Measurements from ENCODE around the gene HASPIN.

Gene HASPIN

DNA sequence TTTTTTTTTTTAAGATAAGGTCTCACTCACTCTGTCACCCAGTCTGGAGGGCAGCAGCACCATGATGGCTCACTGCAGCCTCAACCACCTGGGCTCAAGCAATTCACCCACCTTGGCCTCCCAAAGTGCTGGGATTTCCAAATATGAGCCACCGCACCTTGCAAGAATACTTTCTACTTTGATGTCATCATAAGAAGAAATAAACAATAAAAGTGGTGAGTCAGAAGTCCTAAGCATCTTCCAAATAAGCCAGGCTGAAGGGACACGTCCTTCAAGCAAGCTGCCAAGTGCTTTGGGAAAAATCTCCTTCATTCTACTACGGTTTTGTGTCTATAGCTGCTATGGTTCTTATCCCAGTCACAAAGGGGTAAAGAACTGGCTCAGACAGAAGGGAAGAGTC, 20.3 kb downstream of the HASPIN start:
- Histone ChIP-seq H3K36me3 (ENCODE audit: insufficient read depth, low read length) (no peaks in the 10 kb centered on the region), H2AFZ (ENCODE audit: low read depth, low read length) (no peak overlapping the region), H3K4me1 (ENCODE audit: insufficient read depth, low read length) (peaks cover 33% of the 10 kb centered on the region), H3K27me3 (ENCODE audit: insufficient read depth, low read length, poor library complexity) (no peaks in the 10 kb centered on the region), H4K20me1 (ENCODE audit: insufficient read depth, low read length) (no peaks in the 10 kb centered on the region), H3K4me2 (ENCODE audit: insufficient read depth, low read length) (no peak overlapping the region), H3K4me3 (ENCODE audit: low read depth in 1 of 2, low read length in 2 of 2) (no peak overlapping the region), H3K79me2 (ENCODE audit: insufficient read depth, low read length) (no peaks in the 10 kb centered on the region), H3K9me3 (ENCODE audit: insufficient read depth, low read length, severe bottlenecking) (no peaks in the 10 kb centered on the region), H3K9ac (ENCODE audit: low read depth, low read length) (no peak overlapping the region), H3K27ac (ENCODE audit: low read length) (no peak overlapping the region)
- no peak for DNase-seq
- no peak for ATAC-seq (ENCODE audit: insufficient read depth, low read depth)
- TF ChIP-seq, protein P1, sequence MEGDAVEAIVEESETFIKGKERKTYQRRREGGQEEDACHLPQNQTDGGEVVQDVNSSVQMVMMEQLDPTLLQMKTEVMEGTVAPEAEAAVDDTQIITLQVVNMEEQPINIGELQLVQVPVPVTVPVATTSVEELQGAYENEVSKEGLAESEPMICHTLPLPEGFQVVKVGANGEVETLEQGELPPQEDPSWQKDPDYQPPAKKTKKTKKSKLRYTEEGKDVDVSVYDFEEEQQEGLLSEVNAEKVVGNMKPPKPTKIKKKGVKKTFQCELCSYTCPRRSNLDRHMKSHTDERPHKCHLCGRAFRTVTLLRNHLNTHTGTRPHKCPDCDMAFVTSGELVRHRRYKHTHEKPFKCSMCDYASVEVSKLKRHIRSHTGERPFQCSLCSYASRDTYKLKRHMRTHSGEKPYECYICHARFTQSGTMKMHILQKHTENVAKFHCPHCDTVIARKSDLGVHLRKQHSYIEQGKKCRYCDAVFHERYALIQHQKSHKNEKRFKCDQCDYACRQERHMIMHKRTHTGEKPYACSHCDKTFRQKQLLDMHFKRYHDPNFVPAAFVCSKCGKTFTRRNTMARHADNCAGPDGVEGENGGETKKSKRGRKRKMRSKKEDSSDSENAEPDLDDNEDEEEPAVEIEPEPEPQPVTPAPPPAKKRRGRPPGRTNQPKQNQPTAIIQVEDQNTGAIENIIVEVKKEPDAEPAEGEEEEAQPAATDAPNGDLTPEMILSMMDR (IDR thresholded peaks at IDR 0.05; ENCODE audit: borderline replicate concordance, extremely low read depth, low read length, poor library complexity, severe bottlenecking): no peak
- TF ChIP-seq EZH2 (IDR thresholded peaks at IDR 0.05; ENCODE audit: borderline replicate concordance, low read depth, low read length, severe bottlenecking): no peak

DNA sequence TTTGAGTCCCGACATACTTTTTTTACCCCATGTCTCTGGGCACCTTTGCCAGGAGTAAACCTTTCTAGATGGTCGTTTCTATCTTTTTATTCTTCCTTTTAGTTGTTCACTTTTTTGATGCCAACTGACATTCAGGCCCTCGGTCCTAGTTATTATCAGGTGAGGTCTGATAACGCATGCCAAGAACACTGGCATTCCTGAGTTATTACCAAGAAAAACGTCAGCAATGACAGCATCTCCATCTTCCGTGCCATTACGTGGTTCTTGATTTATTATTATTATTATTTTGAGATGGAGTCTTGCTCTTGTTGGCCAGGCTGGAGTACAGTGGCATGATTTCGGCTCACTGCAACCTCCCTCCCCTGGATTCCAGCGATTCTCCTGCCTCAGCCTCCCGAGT, 21.4 kb downstream of the HASPIN start:
- TF ChIP-seq, protein P1 (IDR thresholded peaks at IDR 0.05; ENCODE audit: borderline replicate concordance, extremely low read depth, low read length, poor library complexity, severe bottlenecking): no peak
- TF ChIP-seq EZH2 (IDR thresholded peaks at IDR 0.05; ENCODE audit: borderline replicate concordance, low read depth, low read length, severe bottlenecking): no peak

DNA sequence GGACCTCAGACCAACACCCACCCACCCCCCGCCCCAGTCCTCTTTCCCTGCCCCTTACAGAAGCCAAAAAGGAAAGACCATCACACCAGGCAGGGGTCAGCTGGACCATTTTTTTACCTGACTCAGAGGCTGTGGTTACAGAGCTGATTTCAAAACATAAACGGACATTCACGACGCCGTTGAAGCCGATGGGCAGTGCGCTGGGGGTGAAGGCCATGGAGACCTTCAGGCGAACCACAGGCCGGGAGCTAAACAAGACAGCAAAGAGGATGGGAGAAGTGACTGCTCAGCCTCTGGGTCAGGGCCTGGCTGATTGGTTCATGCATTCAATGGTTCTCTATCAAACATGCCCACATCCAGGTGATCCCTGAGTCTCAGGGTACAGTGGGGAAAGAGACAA, 24.1 kb downstream of the HASPIN start:
- no peak overlapping the region for H3K4me3 ChIP-seq (ENCODE audit: low read depth in 1 of 2, low read length in 2 of 2)
- H3K9me3 ChIP-seq (ENCODE audit: insufficient read depth, low read length, severe bottlenecking): no peaks in the 10 kb centered on the region
- TF ChIP-seq, protein P1 (IDR thresholded peaks at IDR 0.05; ENCODE audit: borderline replicate concordance, extremely low read depth, low read length, poor library complexity, severe bottlenecking): no peak
- TF ChIP-seq EZH2 (IDR thresholded peaks at IDR 0.05; ENCODE audit: borderline replicate concordance, low read depth, low read length, severe bottlenecking): no peak
- H3K9ac ChIP-seq (ENCODE audit: low read depth, low read length): no peak overlapping the region
- no peak for ATAC-seq (ENCODE audit: insufficient read depth, low read depth)
- no peaks in the 10 kb centered on the region for H3K36me3 ChIP-seq (ENCODE audit: insufficient read depth, low read length)
- no peaks in the 10 kb centered on the region for H4K20me1 ChIP-seq (ENCODE audit: insufficient read depth, low read length)
- no peaks in the 10 kb centered on the region for H3K27me3 ChIP-seq (ENCODE audit: insufficient read depth, low read length, poor library complexity)
- H3K4me1 ChIP-seq (ENCODE audit: insufficient read depth, low read length): peaks cover 42% of the 10 kb centered on the region
- H3K4me2 ChIP-seq (ENCODE audit: insufficient read depth, low read length): no peak overlapping the region
- H2AFZ ChIP-seq (ENCODE audit: low read depth, low read length): no peak overlapping the region
- no peaks in the 10 kb centered on the region for H3K79me2 ChIP-seq (ENCODE audit: insufficient read depth, low read length)
- no peak for DNase-seq
- H3K27ac ChIP-seq (ENCODE audit: low read length): peak overlapping the region; percentile 32

More for the DNA sequence above, 21.4 kb downstream of the HASPIN start:
- Histone ChIP-seq H3K79me2 (ENCODE audit: insufficient read depth, low read length) (no peaks in the 10 kb centered on the region), H3K27ac (ENCODE audit: low read length) (no peak overlapping the region), H3K27me3 (ENCODE audit: insufficient read depth, low read length, poor library complexity) (no peaks in the 10 kb centered on the region), H3K4me2 (ENCODE audit: insufficient read depth, low read length) (no peak overlapping the region), H4K20me1 (ENCODE audit: insufficient read depth, low read length) (no peaks in the 10 kb centered on the region), H3K4me3 (ENCODE audit: low read depth in 1 of 2, low read length in 2 of 2) (no peak overlapping the region), H3K9ac (ENCODE audit: low read depth, low read length) (no peak overlapping the region), H3K9me3 (ENCODE audit: insufficient read depth, low read length, severe bottlenecking) (no peaks in the 10 kb centered on the region), H2AFZ (ENCODE audit: low read depth, low read length) (no peak overlapping the region), H3K36me3 (ENCODE audit: insufficient read depth, low read length) (no peaks in the 10 kb centered on the region), H3K4me1 (ENCODE audit: insufficient read depth, low read length) (peaks cover 32% of the 10 kb centered on the region)
- ATAC-seq (ENCODE audit: insufficient read depth, low read depth) (no peak), DNase-seq (no peak)

DNA sequence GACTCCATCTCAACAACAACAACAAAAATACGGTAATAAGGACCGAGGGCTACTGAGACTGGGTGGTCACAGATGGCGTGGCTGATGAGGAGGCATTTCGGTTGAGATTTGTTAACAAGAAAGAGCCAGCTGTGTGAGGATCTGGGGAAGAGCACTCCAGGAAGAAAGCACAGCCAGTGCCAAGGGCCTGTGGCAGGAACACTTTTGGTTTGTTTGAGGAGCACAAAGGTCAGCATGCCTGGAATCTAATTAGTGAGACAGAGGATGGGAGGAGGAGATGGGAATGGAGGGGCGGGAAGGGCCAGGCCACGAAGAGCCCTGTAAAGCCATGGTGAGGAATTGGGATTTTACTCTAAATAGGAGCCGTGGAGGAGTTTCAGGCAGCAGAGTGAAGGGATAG, 24.9 kb downstream of the HASPIN start:
- no peak for TF ChIP-seq EZH2 (IDR thresholded peaks at IDR 0.05; ENCODE audit: borderline replicate concordance, low read depth, low read length, severe bottlenecking)
- TF ChIP-seq, protein P1 (IDR thresholded peaks at IDR 0.05; ENCODE audit: borderline replicate concordance, extremely low read depth, low read length, poor library complexity, severe bottlenecking): no peak
- no peak for ATAC-seq (ENCODE audit: insufficient read depth, low read depth)

More for the DNA sequence above, 24.9 kb downstream of the HASPIN start:
- H3K9me3 ChIP-seq (ENCODE audit: insufficient read depth, low read length, severe bottlenecking): no peaks in the 10 kb centered on the region
- H3K27ac ChIP-seq (ENCODE audit: low read length): peak overlapping the region; percentile 75
- no peak overlapping the region for H2AFZ ChIP-seq (ENCODE audit: low read depth, low read length)
- DNase-seq: no peak
- no peaks in the 10 kb centered on the region for H3K27me3 ChIP-seq (ENCODE audit: insufficient read depth, low read length, poor library complexity)
- H4K20me1 ChIP-seq (ENCODE audit: insufficient read depth, low read length): no peaks in the 10 kb centered on the region
- H3K4me2 ChIP-seq (ENCODE audit: insufficient read depth, low read length): no peak overlapping the region
- no peak overlapping the region for H3K4me3 ChIP-seq (ENCODE audit: low read depth in 1 of 2, low read length in 2 of 2)
- H3K4me1 ChIP-seq (ENCODE audit: insufficient read depth, low read length): peaks cover 50% of the 10 kb centered on the region
- H3K79me2 ChIP-seq (ENCODE audit: insufficient read depth, low read length): no peaks in the 10 kb centered on the region
- H3K36me3 ChIP-seq (ENCODE audit: insufficient read depth, low read length): no peaks in the 10 kb centered on the region
- H3K9ac ChIP-seq (ENCODE audit: low read depth, low read length): no peak overlapping the region
